CD4-positive, alpha-beta memory T cell (primary cell): ENCODE measurements around the gene TKTL2. TPM values are rescaled to one million over a fixed set of nuclear protein-coding genes. Genes with fewer than 3 reads are reported as not detected.
"Not testable (repeated sequence)": the region's sequence is repeated elsewhere in the genome, so short reads cannot be mapped to it uniquely, and the experiment has no call there.

ENCODE experiments used
- CTCF ChIA-PET: fragments of 350-600 bp; sonication (Branson Sonifier 250); formaldehyde crosslinking; loops from one replicate; lab custom pipeline; 2021; ENCODE audit warnings: inconsistent platforms; ENCODE audit not compliant: partially characterized antibody; lab: Charles Lee
- POLR2A ChIA-PET: fragments of 350-600 bp; sonication (Branson Sonifier 250); formaldehyde crosslinking; loops from one replicate; lab custom pipeline; 2021; ENCODE audit not compliant: partially characterized antibody; lab: Charles Lee
- DNase-seq, 5 donors: peaks; one replicate each; pipeline versions ENCODE4 v3.0.0 to v3.0.0-alpha.2; 2020 to 2022; ENCODE audit warnings: mixed read lengths in 1 of 5
- H3K27ac ChIP-seq: one replicate; pipeline ENCODE4 v1.7.0; 2013; ENCODE audit warnings: low read depth, low read length
- H3K27me3 ChIP-seq: 2 replicates; pipeline ENCODE4 v1.7.0; 2013; ENCODE audit warnings: mild to moderate bottlenecking, low read length, moderate library complexity; ENCODE audit not compliant: insufficient read depth
- H3K36me3 ChIP-seq: 2 replicates; pipeline ENCODE4 v1.7.0; 2013; ENCODE audit warnings: mild to moderate bottlenecking, low read length, moderate library complexity; ENCODE audit not compliant: insufficient read depth
- H3K4me1 ChIP-seq: 2 replicates; pipeline ENCODE4 v1.7.0; 2013; ENCODE audit warnings: mild to moderate bottlenecking, low read length, moderate library complexity; ENCODE audit not compliant: insufficient read depth
- H3K4me3 ChIP-seq, 2 donors: one replicate each; pipeline ENCODE4 v1.7.0; 2013; ENCODE audit warnings: low read length in 2 of 2, mild to moderate bottlenecking in 1 of 2
- H3K9me3 ChIP-seq, 2 donors: one replicate each; pipeline ENCODE4 v1.7.0; 2013; ENCODE audit warnings: low read length in 2 of 2, control low read depth in 1 of 2; ENCODE audit not compliant: control insufficient read depth in 1 of 2
- H3K27ac Mint-ChIP-seq, 7 donors: one replicate each; pipeline ENCODE4 v1.8.0; 2020 to 2021; ENCODE audit warnings: mixed read lengths in 7 of 7, mild to moderate bottlenecking in 6 of 7, inconsistent platforms in 3 of 7, moderate library complexity in 3 of 7
- H3K27me3 Mint-ChIP-seq, 2 donors: one replicate each; pipeline ENCODE4 v1.8.0; 2020 to 2021; ENCODE audit warnings: mixed read lengths in 2 of 2
- H3K36me3 Mint-ChIP-seq, 2 donors: one replicate each; pipeline ENCODE4 v1.8.0; 2020 to 2021; ENCODE audit warnings: mixed read lengths in 2 of 2, inconsistent platforms in 1 of 2, mild to moderate bottlenecking in 1 of 2
- H3K4me1 Mint-ChIP-seq, 4 donors: one replicate each; pipeline ENCODE4 v1.8.0; 2020 to 2021; ENCODE audit warnings: mixed read lengths in 4 of 4, mild to moderate bottlenecking in 1 of 4
- H3K4me3 Mint-ChIP-seq, 8 donors: one replicate each; pipeline ENCODE4 v1.8.0; 2020 to 2021; ENCODE audit warnings: mixed read lengths in 8 of 8, mild to moderate bottlenecking in 7 of 8, moderate library complexity in 6 of 8, inconsistent platforms in 3 of 8
- H3K9me3 Mint-ChIP-seq, 8 donors: one replicate each; pipeline ENCODE4 v1.8.0; 2020 to 2021; ENCODE audit warnings: mixed read lengths in 8 of 8, mild to moderate bottlenecking in 5 of 8, inconsistent platforms in 3 of 8, moderate library complexity in 1 of 8
- intact Hi-C: fragments of 100-400 bp; cut with micrococcal nuclease; formaldehyde crosslinking; loops from one replicate; pipeline ENCODE4 v1.15.1; 2023
- polyA plus RNA-seq, 2 donors: library from polyadenylated mRNA; unstranded; fragments of 300-500 nt; fragmentation: Illumina TruSeq; gene quantifications; one replicate each; pipeline ENCODE4 v1.2.3, GENCODE V29; 2021
- total RNA-seq, 2 experiments: library from RNA; stranded (reverse); gene quantifications; one replicate each; pipeline ENCODE4 v1.2.3, GENCODE V29; 2021

The TKTL2 gene
- total and polyA plus RNA-seq, 4 experiments from 2014 or later, result not detected

DNA sequence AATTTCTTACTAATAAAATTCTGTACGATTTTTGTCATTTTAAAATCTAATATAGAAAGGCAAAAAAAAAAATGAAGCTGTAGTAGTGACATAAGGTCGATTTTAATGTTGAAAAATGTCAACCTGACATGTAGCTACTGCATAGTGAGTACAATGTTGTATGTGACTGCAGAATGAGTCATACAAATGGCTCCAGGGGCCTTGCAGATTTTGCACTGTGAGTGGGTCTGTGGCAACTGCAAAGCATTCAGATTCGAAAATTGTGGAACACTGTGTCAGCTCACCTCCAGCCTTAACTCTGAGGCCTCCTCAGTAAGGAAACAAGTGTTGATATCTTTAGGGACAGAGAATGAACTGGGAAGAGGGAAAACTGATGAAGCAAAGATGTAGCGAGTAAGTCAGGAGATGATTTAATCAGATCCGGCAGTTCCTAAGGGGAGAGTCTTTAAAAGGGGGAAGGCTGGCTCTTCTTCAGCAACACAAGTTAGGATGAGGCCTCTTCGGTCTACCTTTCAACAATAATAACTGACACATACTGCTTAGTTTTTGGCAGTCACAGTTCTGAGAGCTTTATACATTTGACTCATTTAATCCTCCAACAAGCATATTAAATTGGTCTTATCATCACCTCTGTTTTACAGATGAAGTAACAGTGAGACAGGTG, 24.9 kb downstream of the TKTL2 start:
- Histone ChIP-seq H3K9me3 (no peaks in the 10 kb centered on the region), H3K27me3 (no peaks in the 10 kb centered on the region), H3K36me3 (no peaks in the 10 kb centered on the region), H3K4me1 (no peaks in the 10 kb centered on the region), H3K27ac (no peak overlapping the region), H3K4me3 (no peak overlapping the region)
- Mint-ChIP-seq H3K27ac (no peak overlapping the region), H3K9me3 (no peaks in the 10 kb centered on the region), H3K36me3 (no peaks in the 10 kb centered on the region), H3K4me3 (no peak overlapping the region), H3K27me3 (peaks cover 2 to 6% of the 10 kb centered on the region in 2 donors), H3K4me1 (no peaks in the 10 kb centered on the region)
- CTCF ChIA-PET, result no interaction called here
- POLR2A ChIA-PET, result no interaction called here
- intact Hi-C loops, result no loop called here
- DNase-seq, result no peak

DNA sequence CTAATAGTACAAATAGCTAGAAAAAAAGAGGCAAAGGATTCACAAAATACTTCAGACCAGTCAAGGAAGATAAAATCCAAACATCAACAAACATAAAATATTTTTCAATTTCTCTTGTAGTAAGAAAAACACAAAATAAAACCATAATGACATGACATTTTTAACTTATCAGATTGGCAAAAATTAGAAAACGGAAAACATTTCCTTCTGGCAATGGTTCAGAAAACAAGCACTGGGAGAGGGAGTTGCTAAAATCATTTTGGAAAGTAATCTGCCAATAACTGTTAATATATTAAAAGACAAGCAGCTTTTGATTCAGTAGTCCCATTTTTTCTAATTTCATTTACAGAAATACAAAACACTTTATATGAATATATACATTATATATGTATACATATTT, 26.1 kb downstream of the TKTL2 start:
- Mint-ChIP-seq H3K9me3 (no peaks in the 10 kb centered on the region), H3K4me3 (no peak overlapping the region)
- POLR2A ChIA-PET, result no interaction called here

DNA sequence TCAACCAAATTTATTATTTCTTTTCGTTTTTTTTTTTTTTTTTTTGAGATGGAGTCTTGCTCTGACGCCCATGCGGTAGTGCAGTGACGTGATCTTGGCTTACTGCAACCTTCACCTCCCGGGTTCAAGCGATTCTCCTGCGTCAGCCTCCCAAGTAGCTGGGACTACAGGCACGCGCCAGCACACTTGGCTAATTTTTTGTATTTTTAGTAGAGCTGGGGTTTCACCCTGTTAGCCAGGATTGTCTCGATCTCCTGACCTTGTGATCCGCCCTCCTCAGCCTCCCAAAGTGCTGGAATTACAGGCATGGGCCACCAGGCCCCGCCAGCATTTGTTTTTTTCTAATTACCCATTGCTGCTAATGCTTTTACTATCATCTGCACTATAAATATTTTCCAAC, 26.5 kb downstream of the TKTL2 start:
- H3K4me3 Mint-ChIP-seq, H3K27me3 Mint-ChIP-seq, H3K36me3 Mint-ChIP-seq, DNase-seq, POLR2A ChIA-PET, H3K4me1 ChIP-seq, H3K4me3 ChIP-seq, H3K36me3 ChIP-seq, H3K27ac Mint-ChIP-seq, H3K27me3 ChIP-seq, intact Hi-C loops, CTCF ChIA-PET, H3K9me3 Mint-ChIP-seq, H3K4me1 Mint-ChIP-seq, H3K9me3 ChIP-seq, H3K27ac ChIP-seq: not testable (repeated sequence)

More for the DNA sequence above, 26.1 kb downstream of the TKTL2 start:
- DNase-seq, result no peak
- Histone ChIP-seq H3K4me1 (no peaks in the 10 kb centered on the region), H3K4me3 (no peak overlapping the region), H3K27me3 (no peaks in the 10 kb centered on the region), H3K9me3 (no peaks in the 10 kb centered on the region), H3K36me3 (no peaks in the 10 kb centered on the region), H3K27ac (no peak overlapping the region)
- no peaks in the 10 kb centered on the region for H3K4me1 Mint-ChIP-seq
- no peak overlapping the region for H3K27ac Mint-ChIP-seq
- peaks cover 2 to 7% of the 10 kb centered on the region in 2 donors for H3K27me3 Mint-ChIP-seq
- intact Hi-C loops, result no loop called here
- H3K36me3 Mint-ChIP-seq, result no peaks in the 10 kb centered on the region
- CTCF ChIA-PET, result no interaction called here

DNA sequence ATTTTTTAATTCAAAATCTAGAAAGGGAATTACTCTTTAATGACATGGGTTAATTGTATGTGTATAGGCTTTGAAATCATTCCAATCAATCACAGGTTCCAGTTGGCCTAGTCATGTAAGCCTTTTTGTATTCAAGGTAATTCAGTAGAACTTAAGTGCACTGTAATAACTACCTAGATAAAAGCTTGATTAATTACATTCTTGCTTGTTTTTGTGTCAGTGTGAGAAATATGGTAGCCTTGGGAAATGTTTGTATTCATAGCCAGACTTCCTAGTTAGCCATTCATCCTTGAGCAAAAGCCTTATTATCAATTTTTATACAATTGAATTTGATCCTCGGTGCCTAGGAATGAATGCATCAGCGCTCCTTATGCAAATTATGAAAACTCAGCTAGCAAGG, 33.5 kb downstream of the TKTL2 start:
- intact Hi-C loops, result no loop called here
- Mint-ChIP-seq H3K4me1 (no peaks in the 10 kb centered on the region), H3K4me3 (no peak overlapping the region), H3K36me3 (no peaks in the 10 kb centered on the region), H3K9me3 (no peaks in the 10 kb centered on the region), H3K27me3 (peaks cover 1 to 13% of the 10 kb centered on the region in 2 donors), H3K27ac (no peak overlapping the region)
- no peaks in the 10 kb centered on the region for H3K36me3 ChIP-seq
- H3K9me3 ChIP-seq, result no peaks in the 10 kb centered on the region
- H3K4me1 ChIP-seq, result no peaks in the 10 kb centered on the region
- no peaks in the 10 kb centered on the region for H3K27me3 ChIP-seq
- DNase-seq, result no peak
- H3K4me3 ChIP-seq, result no peak overlapping the region
- CTCF ChIA-PET, result interaction anchor here (1.2 kb wide), 1 partner anchor 19 kb away, joined by 3 read pairs; no protein-coding TSS in a partner anchor
- H3K27ac ChIP-seq, result no peak overlapping the region
- POLR2A ChIA-PET, result no interaction called here

Other genes with a start within 250 kb of the TKTL2 start
- not detected for gene NPY1R, start 141.2 kb downstream of the TKTL2 start, total RNA-seq
- gene NPY1R, start 141.2 kb downstream of the TKTL2 start, polyA plus RNA-seq, result not detected
- not detected for gene NPY5R, start 129.9 kb downstream of the TKTL2 start, total RNA-seq
- not detected for gene NPY5R, start 129.9 kb downstream of the TKTL2 start, polyA plus RNA-seq
- gene TMA16, start 20.9 kb upstream of the TKTL2 start, total RNA-seq, result 10 to 100 TPM; 24.6 to 25.0 TPM
- 10 to 100 TPM; 14.8 to 16.8 TPM for gene TMA16, start 20.9 kb upstream of the TKTL2 start, polyA plus RNA-seq